HG03039 (cell line): ENCODE measurements around the gene GRB10.

Experiments
- ATAC-seq: cut with Tn5 transposase; IDR thresholded peaks from one replicate; pipeline ENCODE4 v1.9.1; 2021; ENCODE audit warnings: mild to moderate bottlenecking, moderate library complexity; ENCODE audit not compliant: unreplicated experiment

GRB10 gene

GRCh38 chr7:50658696-50659095 lies 124.0 kb downstream of the GRB10 start:
- ATAC-seq, result no peak

- no peak for ATAC-seq
These were observed 124.8 kb downstream of the GRB10 start for GRCh38 chr7:50657912-50658311.

- ATAC-seq, result no peak
These were observed 125.3 kb downstream of the GRB10 start for GRCh38 chr7:50657341-50657873.

GRCh38 chr7:50656141-50656895 lies 126.4 kb downstream of the GRB10 start:
- ATAC-seq, result no peak

GRCh38 chr7:50655490-50655889 lies 127.2 kb downstream of the GRB10 start:
- no peak for ATAC-seq

- ATAC-seq, result no peak
These were observed 127.7 kb downstream of the GRB10 start for GRCh38 chr7:50655020-50655419.

GRCh38 chr7:50653981-50654425 lies 128.7 kb downstream of the GRB10 start:
- ATAC-seq, result no peak

GRCh38 chr7:50653126-50653864 lies 129.4 kb downstream of the GRB10 start:
- no peak for ATAC-seq

- ATAC-seq, result no peak
These were observed 130.1 kb downstream of the GRB10 start for GRCh38 chr7:50652400-50653125.

- ATAC-seq, result peak; percentile 64
These were observed 131.3 kb downstream of the GRB10 start for GRCh38 chr7:50651271-50651989.

GRCh38 chr7:50650057-50650664 lies 132.5 kb downstream of the GRB10 start:
- no peak for ATAC-seq

- no peak for ATAC-seq
These were observed 133.3 kb downstream of the GRB10 start for GRCh38 chr7:50649259-50649885.

GRCh38 chr7:50648570-50649169 lies 134.0 kb downstream of the GRB10 start:
- ATAC-seq, result no peak

GRCh38 chr7:50648076-50648475 lies 134.6 kb downstream of the GRB10 start:
- no peak for ATAC-seq

GRCh38 chr7:50647286-50647980 lies 135.3 kb downstream of the GRB10 start:
- ATAC-seq, result no peak

- ATAC-seq, result no peak
These were observed 136.6 kb downstream of the GRB10 start for GRCh38 chr7:50646069-50646468.

GRCh38 chr7:50645186-50645585 lies 137.5 kb downstream of the GRB10 start:
- no peak for ATAC-seq

GRCh38 chr7:50644586-50644985 lies 138.1 kb downstream of the GRB10 start:
- no peak for ATAC-seq

GRCh38 chr7:50644114-50644513 lies 138.6 kb downstream of the GRB10 start:
- no peak for ATAC-seq
